Measurements from ENCODE around the gene PDLIM1. TPM values are rescaled to one million over a fixed set of nuclear protein-coding genes. Genes with fewer than 3 reads are reported as not detected.
A peak's percentile ranks its signal among the peaks of the same experiment; 100 is the strongest.

The PDLIM1 gene
- total and polyA plus RNA-seq, 2 of the 13 experiments (the other 11 are each of a cell fraction or from before 2014, with no cell fraction given): 119 to 123 TPM

GRCh38 chr10:95335933-95336699 lies 45.3 kb upstream of the PDLIM1 start (continued):
- no peak for TF ChIP-seq ZBTB46 (CRISPR knock-in tag; IDR thresholded peaks at IDR 0.05; ENCODE audit: borderline replicate concordance)
- peak; percentile 36; the same call in 1 of the 2 replicates for TF ChIP-seq ZNF768 (CRISPR knock-in tag; IDR thresholded peaks at IDR 0.05)
- TF ChIP-seq FOXO4 (CRISPR knock-in tag; conservative IDR thresholded peaks at IDR 0.05): no peak
- TF ChIP-seq ZNF558 (CRISPR knock-in tag; IDR thresholded peaks at IDR 0.05; ENCODE audit: borderline replicate concordance): no peak
- no peak for TF ChIP-seq SMC3 (IDR thresholded peaks at IDR 0.05; ENCODE audit: low read length)
- no peak for TF ChIP-seq ZNF510 (CRISPR knock-in tag; IDR thresholded peaks at IDR 0.05; ENCODE audit: low read depth)
- TF ChIP-seq ZNF800 (CRISPR knock-in tag; IDR thresholded peaks at IDR 0.05): no peak
- no peak for TF ChIP-seq SP140L (CRISPR knock-in tag; IDR thresholded peaks at IDR 0.05; ENCODE audit: borderline replicate concordance)
- TF ChIP-seq HOXA3 (CRISPR knock-in tag; IDR thresholded peaks at IDR 0.05): no peak
- TF ChIP-seq NFE2L1 (CRISPR knock-in tag; IDR thresholded peaks at IDR 0.05; ENCODE audit: borderline replicate concordance): no peak
- no peak for TF ChIP-seq SMARCC2 (IDR thresholded peaks at IDR 0.05)
- no peak for TF ChIP-seq POLR2AphosphoS5 (IDR thresholded peaks at IDR 0.05; ENCODE audit: low read depth, low read length)
- TF ChIP-seq ZNF496 (CRISPR knock-in tag; IDR thresholded peaks at IDR 0.05; ENCODE audit: insufficient replicate concordance): no peak
- no peak for TF ChIP-seq ELF3 (CRISPR knock-in tag; IDR thresholded peaks at IDR 0.05)
- no peak for TF ChIP-seq ZFP37 (CRISPR knock-in tag; IDR thresholded peaks at IDR 0.05; ENCODE audit: borderline replicate concordance)
- TF ChIP-seq BRD4 (CRISPR knock-in tag; IDR thresholded peaks at IDR 0.05): no peak
- TF ChIP-seq REST (IDR thresholded peaks at IDR 0.05; ENCODE audit: borderline replicate concordance in 1 of 2, low read depth in 1 of 2, low read length in 2 of 2): no peak
- TF ChIP-seq RNF2 (conservative IDR thresholded peaks at IDR 0.05; ENCODE audit: low read depth): no peak
- TF ChIP-seq MATR3 (CRISPR knock-in tag; IDR thresholded peaks at IDR 0.05): no peak
- TF ChIP-seq ZNF530 (CRISPR knock-in tag; IDR thresholded peaks at IDR 0.05; ENCODE audit: low read depth): no peak
